Immature natural killer cell (primary cell): ENCODE measurements around the gene VIPR2. TPM values are rescaled to one million over a fixed set of nuclear protein-coding genes. Genes with fewer than 3 reads are reported as not detected.
"Not testable (repeated sequence)": the region's sequence is repeated elsewhere in the genome, so short reads cannot be mapped to it uniquely, and the experiment has no call there.

Experiments used
- DNase-seq, 3 donors: peaks; one replicate each; pipeline ENCODE4 v3.0.0; 2022; ENCODE audit warnings: mixed read lengths in 1 of 3
- H3K27ac Mint-ChIP-seq, 6 donors: one replicate each; pipeline ENCODE4 v1.8.0; 2020; ENCODE audit warnings: mixed read lengths in 6 of 6, mild to moderate bottlenecking in 5 of 6, inconsistent platforms in 4 of 6, moderate library complexity in 3 of 6
- H3K27me3 Mint-ChIP-seq, 3 donors: one replicate each; pipeline ENCODE4 v1.8.0; 2020 to 2021; ENCODE audit warnings: low read depth in 3 of 3, mild to moderate bottlenecking in 3 of 3, mixed read lengths in 3 of 3, moderate library complexity in 3 of 3, inconsistent platforms in 1 of 3
- H3K36me3 Mint-ChIP-seq, 3 donors: one replicate each; pipeline ENCODE4 v1.8.0; 2020; ENCODE audit warnings: mixed read lengths in 3 of 3, inconsistent platforms in 2 of 3, mild to moderate bottlenecking in 2 of 3
- H3K4me1 Mint-ChIP-seq, 2 donors: one replicate each; pipeline ENCODE4 v1.8.0; 2020; ENCODE audit warnings: inconsistent platforms in 2 of 2, mild to moderate bottlenecking in 2 of 2, mixed read lengths in 2 of 2, moderate library complexity in 1 of 2
- H3K4me3 Mint-ChIP-seq, 5 donors: one replicate each; pipeline ENCODE4 v1.8.0; 2020; ENCODE audit warnings: mild to moderate bottlenecking in 5 of 5, mixed read lengths in 5 of 5, inconsistent platforms in 3 of 5, moderate library complexity in 3 of 5
- H3K9me3 Mint-ChIP-seq, 6 donors: one replicate each; pipeline ENCODE4 v1.8.0; 2020; ENCODE audit warnings: mild to moderate bottlenecking in 6 of 6, mixed read lengths in 6 of 6, inconsistent platforms in 4 of 6, moderate library complexity in 3 of 6
- polyA plus RNA-seq, 3 donors: library from polyadenylated mRNA; unstranded; fragments of 300-500 nt; fragmentation: Illumina TruSeq; gene quantifications; one replicate each; pipeline ENCODE4 v1.2.3, GENCODE V29; 2021

Gene VIPR2
- polyA plus RNA-seq, 3 donors from 2014 or later: 0.41 to 5.2 (median 2.4) TPM

DNA sequence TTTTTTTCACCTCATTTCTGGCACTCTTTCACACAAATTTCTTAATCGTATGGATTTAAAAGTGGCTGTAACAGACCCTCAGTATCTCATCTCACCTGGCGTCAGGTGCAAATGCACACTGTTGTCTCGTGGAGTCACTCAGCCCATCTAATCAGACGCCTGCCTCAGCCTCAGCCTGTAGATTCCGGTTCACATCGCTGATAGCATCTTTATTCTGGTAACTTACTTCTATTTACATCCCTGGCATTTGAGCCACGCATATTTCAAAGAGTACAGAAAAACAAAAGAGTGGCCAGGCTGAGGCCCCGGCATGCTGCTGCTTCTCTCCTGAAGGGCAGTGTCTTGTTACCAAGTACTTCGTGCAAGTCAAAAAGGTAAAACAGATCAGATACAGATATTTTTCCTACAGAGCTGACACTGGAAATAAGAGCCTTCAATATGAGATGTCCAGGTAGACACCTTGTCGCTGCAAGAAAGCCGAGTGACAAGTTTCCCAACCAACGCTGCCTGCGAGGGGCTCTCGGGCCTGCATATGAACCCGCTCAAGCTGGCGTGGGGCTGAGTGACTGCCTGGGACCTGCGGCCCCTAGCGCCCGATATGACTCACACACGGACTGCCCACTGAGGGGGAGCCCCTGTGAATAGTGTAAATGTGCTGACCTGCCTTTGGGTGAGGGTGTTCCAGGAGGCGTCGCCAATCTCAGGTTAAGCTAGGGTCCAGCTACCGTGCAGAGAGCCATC is 4.3 kb downstream of the VIPR2 start:
- Mint-ChIP-seq H3K4me1 (peaks cover 23 to 36% of the 10 kb centered on the region in 2 donors), H3K4me3 (no peak overlapping the region), H3K27me3 (peaks cover 6 to 25% (median 14%) of the 10 kb centered on the region in 3 donors), H3K9me3 (no peaks in the 10 kb centered on the region), H3K36me3 (peaks cover 2 to 8% (median 6%) of the 10 kb centered on the region in 3 donors), H3K27ac (no peak overlapping the region)
- DNase-seq: no peak

DNA sequence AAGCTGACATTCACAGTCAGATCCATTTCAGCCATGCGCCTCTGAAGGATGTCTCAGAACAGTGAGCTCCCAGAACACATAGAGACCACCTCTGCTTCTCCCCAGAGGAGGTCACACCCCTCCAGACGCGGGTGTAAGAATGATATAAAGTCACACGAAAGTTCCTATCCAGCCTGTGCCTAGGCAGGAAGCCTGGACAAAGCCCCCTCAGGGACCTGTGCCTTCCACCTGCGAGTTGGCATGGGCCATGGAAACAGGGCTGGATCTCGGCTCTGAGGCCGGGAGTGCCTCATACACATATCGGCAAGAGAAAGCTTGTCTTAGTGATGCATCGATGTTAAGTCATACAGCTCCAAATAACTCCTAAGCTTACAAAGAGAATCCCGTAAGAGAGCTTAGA is 5.0 kb downstream of the VIPR2 start:
- Mint-ChIP-seq H3K36me3 (peaks cover 2 to 8% (median 6%) of the 10 kb centered on the region in 3 donors), H3K4me3 (no peak overlapping the region), H3K9me3 (no peaks in the 10 kb centered on the region), H3K27me3 (peaks cover 6 to 24% (median 12%) of the 10 kb centered on the region in 3 donors), H3K27ac (no peak overlapping the region), H3K4me1 (peaks cover 21 to 36% of the 10 kb centered on the region in 2 donors)
- no peak for DNase-seq

DNA sequence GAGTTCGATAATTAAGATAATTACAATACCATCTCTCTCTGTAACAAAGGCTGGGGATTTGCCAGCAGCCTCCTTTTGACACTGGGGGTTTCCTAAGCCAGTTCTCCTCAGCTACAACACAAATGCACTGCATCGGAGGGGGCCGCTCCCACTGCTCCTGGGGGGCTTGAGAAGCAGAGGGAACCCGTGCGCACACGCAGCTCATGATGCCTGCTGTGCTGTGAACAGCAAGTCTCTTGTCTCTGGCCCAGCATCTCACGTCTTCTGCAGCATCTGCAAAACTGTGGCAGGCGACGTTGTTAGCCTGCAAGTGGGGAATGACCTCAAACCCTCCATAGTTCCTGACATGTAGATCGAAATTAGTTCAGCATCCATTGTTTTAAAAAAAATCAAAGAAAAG is 5.5 kb downstream of the VIPR2 start:
- Mint-ChIP-seq H3K4me3 (no peak overlapping the region), H3K9me3 (no peaks in the 10 kb centered on the region), H3K27me3 (peaks cover 6 to 23% (median 11%) of the 10 kb centered on the region in 3 donors), H3K4me1 (peaks cover 21 to 36% of the 10 kb centered on the region in 2 donors), H3K36me3 (peaks cover 2 to 8% (median 6%) of the 10 kb centered on the region in 3 donors), H3K27ac (no peak overlapping the region)
- DNase-seq: no peak

DNA sequence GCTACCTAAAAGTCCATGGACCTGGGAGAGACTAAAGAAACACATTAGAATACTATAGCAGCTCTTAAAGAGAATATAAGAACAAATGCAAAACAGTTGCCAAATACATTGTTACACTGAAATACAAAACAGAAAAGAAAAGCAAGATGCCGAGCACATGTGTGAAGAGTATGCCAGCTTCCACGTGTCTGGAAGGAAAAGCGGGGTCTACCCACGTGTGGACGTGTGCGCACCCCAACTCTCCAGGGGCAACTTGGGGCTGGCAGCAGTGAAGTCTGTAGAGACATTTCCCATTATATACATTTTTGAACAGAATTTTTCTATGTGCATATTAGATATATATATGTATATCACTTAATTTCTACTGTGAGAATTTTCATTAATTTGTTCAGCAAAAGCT is 6.2 kb downstream of the VIPR2 start:
- Mint-ChIP-seq H3K27me3 (peaks cover 2 to 16% (median 9%) of the 10 kb centered on the region in 3 donors), H3K4me1 (peaks cover 14 to 30% of the 10 kb centered on the region in 2 donors), H3K27ac (no peak overlapping the region), H3K36me3 (peaks cover 2 to 8% (median 6%) of the 10 kb centered on the region in 3 donors), H3K9me3 (no peaks in the 10 kb centered on the region), H3K4me3 (no peak overlapping the region)
- DNase-seq: no peak

DNA sequence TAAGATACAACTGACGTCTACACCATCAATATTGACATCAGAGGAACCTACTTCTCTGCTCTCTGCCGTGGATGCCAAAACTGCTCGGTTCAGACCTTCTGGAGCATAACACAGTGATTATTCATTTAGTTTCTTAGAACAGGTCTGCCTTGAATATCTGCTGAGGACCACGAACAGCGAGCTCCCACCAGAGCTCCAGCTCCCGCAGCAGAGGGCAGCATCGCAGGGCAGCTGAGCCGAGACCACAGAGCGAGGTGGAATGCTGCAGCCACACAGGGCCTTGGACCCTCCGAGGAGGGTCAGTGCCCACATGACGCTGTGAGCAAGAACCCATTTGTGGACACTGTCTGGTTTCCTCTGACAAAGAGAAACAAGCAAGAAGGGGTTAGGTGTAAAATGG is 6.8 kb downstream of the VIPR2 start:
- Mint-ChIP-seq H3K4me1 (peaks cover 10 to 24% of the 10 kb centered on the region in 2 donors), H3K27ac (no peak overlapping the region), H3K4me3 (no peak overlapping the region), H3K36me3 (peaks cover 2 to 8% (median 6%) of the 10 kb centered on the region in 3 donors), H3K27me3 (peaks cover 2 to 10% (median 4%) of the 10 kb centered on the region in 3 donors), H3K9me3 (no peaks in the 10 kb centered on the region)
- peak in 1 of 3 donors; percentile 12 for DNase-seq

DNA sequence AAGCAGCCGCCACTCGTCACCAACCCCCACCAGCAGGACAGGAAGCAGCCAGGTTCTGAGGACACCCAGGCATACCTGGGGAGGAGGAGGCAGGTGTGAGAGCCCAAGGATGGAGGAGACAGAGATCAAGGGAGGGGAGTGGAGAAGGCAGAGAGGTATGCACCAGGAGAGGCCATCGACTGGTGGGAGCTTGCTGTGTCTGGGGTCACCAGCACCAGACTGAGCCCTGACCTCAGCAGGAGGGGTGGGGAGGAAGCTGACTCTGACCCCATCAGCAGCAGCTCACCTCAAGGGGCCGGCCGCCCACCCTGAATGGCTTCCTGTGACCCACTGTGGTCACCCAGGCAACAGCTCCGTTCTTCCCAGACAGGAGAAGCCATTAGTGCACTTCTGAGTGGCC is 7.8 kb downstream of the VIPR2 start:
- no peak for DNase-seq
- Mint-ChIP-seq H3K27ac (no peak overlapping the region), H3K9me3 (no peaks in the 10 kb centered on the region), H3K27me3 (peaks cover 2 to 3% (median 2%) of the 10 kb centered on the region in 3 donors), H3K4me3 (no peak overlapping the region), H3K4me1 (peaks cover 7 to 21% of the 10 kb centered on the region in 2 donors), H3K36me3 (peaks cover 2 to 8% (median 6%) of the 10 kb centered on the region in 3 donors)

DNA sequence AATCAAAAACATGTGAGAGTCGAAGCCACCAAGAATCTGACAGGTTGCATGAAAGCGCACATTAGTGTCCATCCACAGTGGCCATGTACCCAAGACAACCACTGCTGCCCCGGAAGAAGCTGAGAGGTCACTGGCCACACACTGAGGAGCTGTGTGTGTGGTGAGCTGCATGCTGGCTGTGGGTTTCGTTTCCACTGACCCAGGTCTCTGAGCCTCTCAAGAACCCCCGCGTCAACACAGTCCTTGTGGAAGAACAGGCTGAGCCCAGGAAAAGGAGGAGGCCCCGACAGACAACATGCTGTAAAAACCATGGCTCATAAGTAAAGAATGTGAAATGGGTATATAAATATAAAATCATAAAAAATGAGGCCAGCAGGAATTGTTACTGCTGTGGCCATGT is 8.2 kb downstream of the VIPR2 start:
- Mint-ChIP-seq H3K36me3 (peaks cover 4 to 8% (median 6%) of the 10 kb centered on the region in 3 donors), H3K27ac (no peak overlapping the region), H3K27me3 (peaks cover 2 to 3% (median 2%) of the 10 kb centered on the region in 3 donors), H3K4me3 (no peak overlapping the region), H3K4me1 (peaks cover 7 to 21% of the 10 kb centered on the region in 2 donors), H3K9me3 (no peaks in the 10 kb centered on the region)
- DNase-seq: no peak

DNA sequence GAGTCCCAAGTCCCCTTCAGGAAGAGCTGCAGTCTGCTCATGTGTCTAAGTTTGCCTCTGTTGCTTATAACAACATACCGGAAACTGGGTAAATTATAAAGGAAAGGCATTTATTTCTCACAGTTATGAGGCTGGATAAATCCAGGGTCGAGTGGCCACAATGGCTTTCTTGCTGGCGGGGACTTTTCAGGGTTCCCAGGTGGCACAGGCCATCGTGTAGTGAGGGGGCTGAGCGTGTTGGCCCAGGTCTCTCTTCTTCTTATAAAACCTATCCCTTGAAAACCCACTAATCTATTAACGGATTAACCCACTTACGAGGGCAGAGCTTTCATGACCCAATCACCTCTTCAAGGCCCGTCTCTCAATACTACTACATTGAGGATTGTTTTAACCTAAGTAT is 8.7 kb downstream of the VIPR2 start:
- Mint-ChIP-seq H3K4me1 (peaks cover 7 to 21% of the 10 kb centered on the region in 2 donors), H3K4me3 (no peak overlapping the region), H3K36me3 (peaks cover 6 to 8% (median 7%) of the 10 kb centered on the region in 3 donors), H3K27ac (no peak overlapping the region), H3K27me3 (peaks cover 2 to 3% (median 2%) of the 10 kb centered on the region in 3 donors), H3K9me3 (no peaks in the 10 kb centered on the region)
- DNase-seq: no peak

DNA sequence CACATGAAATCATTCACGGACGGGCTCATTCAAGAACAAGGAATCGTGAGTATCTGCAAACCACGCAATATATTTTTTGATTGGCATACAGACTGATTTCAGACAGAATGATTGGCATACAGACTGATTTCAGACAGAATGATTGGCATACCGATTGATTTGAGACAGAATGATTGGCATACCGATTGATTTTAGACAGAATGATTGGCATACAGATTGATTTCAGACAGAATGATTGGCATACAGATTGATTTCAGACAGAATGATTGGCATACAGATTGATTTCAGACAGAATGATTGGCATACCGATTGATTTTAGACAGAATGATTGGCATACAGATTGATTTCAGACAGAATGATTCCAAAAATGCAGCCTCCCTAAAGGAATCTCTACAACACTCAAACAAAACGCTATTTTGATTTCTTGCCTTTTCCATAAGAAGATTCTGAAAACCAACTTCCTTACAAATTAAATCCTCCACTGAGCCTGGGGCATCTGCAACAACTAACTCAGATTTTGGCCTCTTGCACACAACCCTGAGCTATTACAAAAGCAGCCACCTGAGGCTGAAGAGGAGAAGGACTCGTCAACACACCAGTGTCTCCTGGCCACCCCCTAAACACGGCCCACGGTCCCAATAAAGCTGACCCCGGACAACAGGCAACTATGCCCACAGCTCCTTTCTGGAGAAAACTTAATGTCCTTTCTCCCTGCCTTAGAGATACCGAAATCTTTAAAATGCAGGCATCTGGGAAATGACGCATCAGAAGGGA is 11.8 kb downstream of the VIPR2 start:
- Mint-ChIP-seq H3K27ac (peak overlapping the region in 1 of 6 donors; percentile 40), H3K4me1 (peaks cover 1 to 13% of the 10 kb centered on the region in 2 donors)
- H3K36me3 Mint-ChIP-seq, DNase-seq, H3K4me3 Mint-ChIP-seq, H3K27me3 Mint-ChIP-seq, H3K9me3 Mint-ChIP-seq: not testable (repeated sequence)

DNA sequence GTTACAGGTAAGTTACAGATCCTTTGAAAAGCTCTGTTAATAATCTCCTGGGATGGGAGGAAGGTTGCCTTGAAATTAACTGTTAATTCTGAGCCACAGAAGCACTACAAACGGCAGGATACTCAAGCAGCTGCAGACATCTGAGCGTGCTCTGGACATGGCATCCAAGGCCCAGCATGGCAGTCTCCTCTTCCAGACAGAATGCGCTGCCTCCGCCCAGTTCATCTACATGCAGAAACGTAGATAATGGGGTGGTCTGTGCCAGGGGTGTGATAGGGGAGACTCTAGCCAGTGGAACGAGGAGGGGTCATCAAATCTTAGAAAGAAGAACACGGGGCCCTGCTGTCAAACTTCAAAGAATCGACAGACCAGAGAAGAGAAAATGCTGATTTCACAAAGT is 13.8 kb downstream of the VIPR2 start:
- Mint-ChIP-seq H3K36me3 (peaks cover 0 to 4% (median 4%) of the 10 kb centered on the region in 3 donors), H3K4me1 (no peaks in the 10 kb centered on the region), H3K27ac (peak overlapping the region in 1 of 6 donors; percentile 45)

DNA sequence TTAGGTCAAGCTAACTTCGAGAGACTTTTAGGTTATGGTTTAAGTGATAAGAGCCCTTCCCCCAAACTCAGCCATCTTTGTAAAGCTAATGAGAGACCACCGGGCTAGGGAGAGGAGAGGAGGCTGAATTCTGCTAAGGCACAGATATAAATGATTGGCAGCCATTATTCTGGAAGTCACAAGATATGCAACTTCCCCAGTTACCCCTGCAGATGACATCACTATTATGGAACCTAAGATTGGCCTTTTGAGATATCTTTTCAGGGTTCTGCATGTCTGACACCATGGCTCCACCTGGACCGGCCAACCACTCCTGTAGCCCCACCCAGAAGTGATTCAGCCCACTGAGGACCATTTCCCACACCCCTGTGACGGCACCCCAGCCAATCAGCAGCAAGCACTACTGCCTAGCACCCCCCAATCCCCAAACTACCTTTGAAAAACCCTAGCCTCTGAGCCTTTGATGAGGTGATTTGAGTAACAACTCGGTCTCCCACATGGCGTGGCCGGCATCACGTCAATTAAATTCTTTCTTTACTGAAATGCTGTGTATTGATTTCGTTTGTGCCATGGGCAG is 14.4 kb downstream of the VIPR2 start:
- H3K4me3 Mint-ChIP-seq: no peak overlapping the region
- no peaks in the 10 kb centered on the region for H3K4me1 Mint-ChIP-seq
- H3K36me3 Mint-ChIP-seq: peaks cover 0 to 4% (median 4%) of the 10 kb centered on the region in 3 donors
- peak overlapping the region in 1 of 6 donors; percentile 62 for H3K27ac Mint-ChIP-seq
- no peak for DNase-seq
- peaks cover 0 to 5% (median 1%) of the 10 kb centered on the region in 3 donors for H3K27me3 Mint-ChIP-seq
- no peaks in the 10 kb centered on the region for H3K9me3 Mint-ChIP-seq

More for the DNA sequence above, 13.8 kb downstream of the VIPR2 start:
- no peak for DNase-seq
- Mint-ChIP-seq H3K9me3 (no peaks in the 10 kb centered on the region), H3K27me3 (peaks cover 0 to 5% (median 1%) of the 10 kb centered on the region in 3 donors), H3K4me3 (no peak overlapping the region)

DNA sequence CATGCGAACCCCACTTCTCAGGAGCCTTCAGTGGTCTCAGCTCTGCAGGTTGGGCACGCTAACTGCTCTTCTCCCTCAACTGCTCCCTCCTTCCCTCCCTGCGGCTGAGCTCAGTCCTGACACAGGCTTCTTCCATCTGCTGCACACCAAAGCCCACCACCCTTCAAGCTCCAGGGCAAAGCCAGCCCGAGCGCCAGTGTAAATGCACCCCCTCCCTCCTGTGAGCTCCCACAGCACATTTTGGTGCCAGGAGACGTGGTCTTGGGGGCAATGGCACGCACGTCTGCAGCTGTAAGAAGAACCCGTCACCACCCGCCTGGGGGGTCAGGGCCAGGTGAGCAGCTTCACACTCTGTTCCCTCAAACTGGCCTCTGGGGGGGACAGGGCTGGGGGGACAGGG is 15.9 kb downstream of the VIPR2 start:
- Mint-ChIP-seq H3K36me3 (peaks cover 0 to 4% (median 4%) of the 10 kb centered on the region in 3 donors), H3K4me3 (no peak overlapping the region), H3K4me1 (no peaks in the 10 kb centered on the region), H3K27me3 (peaks cover 0 to 5% (median 1%) of the 10 kb centered on the region in 3 donors), H3K27ac (no peak overlapping the region), H3K9me3 (no peaks in the 10 kb centered on the region)
- DNase-seq: no peak

DNA sequence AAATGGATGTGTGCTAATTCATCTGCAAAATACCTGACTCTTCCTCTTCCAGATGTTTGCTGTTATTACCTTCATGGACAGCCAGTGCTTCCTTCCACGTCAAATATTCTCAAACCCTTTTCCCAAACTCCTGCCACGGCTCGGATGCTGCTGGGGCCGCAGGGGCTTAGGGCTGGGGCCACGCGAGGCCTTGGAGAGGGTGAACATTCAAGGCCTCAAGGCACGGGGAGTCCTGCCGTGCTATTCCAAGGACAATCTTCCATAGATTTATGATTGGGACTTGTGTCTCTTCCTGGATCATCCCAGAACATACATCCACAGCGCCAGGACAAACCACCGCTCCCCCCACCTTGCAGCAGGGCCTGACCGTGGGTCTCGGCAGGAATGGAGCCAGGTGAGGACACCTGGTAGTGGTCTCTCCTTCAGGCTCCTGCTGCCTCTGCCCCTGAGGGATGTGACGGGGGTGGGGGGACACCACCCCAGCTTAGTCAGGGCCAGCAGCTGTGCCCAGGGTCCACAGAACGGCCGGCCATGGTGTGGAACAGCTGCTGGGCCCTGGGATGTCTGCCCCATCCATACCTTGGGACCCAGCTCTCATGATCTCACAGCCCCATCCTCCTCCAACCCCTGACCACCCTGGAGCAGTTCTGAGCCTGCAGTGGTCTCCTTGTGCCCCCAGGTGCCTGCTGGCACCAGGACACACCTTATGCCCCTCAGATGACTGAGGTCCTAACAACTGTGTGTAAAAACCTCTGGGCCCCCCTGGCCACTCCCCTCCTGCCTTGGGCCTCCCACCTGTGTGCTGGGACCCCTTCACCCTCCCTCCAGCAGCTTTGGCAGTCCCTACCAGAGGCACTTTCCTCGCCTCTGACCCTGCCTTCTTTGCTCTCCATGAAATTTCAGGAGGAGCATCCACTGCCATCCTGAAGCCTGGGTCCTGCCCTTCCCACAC is 16.7 kb downstream of the VIPR2 start:
- Mint-ChIP-seq H3K36me3 (peaks cover 0 to 4% (median 4%) of the 10 kb centered on the region in 3 donors), H3K27ac (no peak overlapping the region), H3K4me1 (no peaks in the 10 kb centered on the region), H3K9me3 (no peaks in the 10 kb centered on the region), H3K27me3 (peaks cover 0 to 5% (median 1%) of the 10 kb centered on the region in 3 donors), H3K4me3 (no peak overlapping the region)
- no peak for DNase-seq
